Glomerular visceral epithelial cell (primary cell): Measurements from ENCODE around the gene ERBB2.
"Not testable (repeated sequence)": the region's sequence is repeated elsewhere in the genome, so short reads cannot be mapped to it uniquely, and the experiment has no call there.

Source experiments
- DNase-seq: peaks from one replicate; pipeline ENCODE4 v3.0.0-alpha.2; 2016; ENCODE audit errors: extremely low spot score

Gene ERBB2

DNA sequence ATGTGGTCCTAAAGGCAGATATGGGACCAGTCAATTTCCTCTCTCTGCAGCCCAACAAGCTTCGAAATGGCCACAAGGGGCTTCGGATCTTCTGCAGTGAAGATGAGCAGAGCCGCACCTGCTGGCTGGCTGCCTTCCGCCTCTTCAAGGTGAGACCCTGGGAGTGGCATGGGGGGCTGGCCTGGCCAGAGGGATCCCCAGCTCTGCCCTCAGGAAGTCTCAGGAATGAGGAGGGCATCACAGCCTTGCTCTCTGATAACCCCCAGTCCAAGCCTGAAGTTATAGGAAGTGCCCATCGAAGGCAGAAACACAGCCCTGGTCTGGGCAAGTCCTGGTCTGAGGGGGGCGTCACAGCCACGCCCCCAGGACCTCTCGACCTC is 45.0 kb downstream of the ERBB2 start:
- no peak for DNase-seq

GRCh38 chr17:39745335-39746144 is 45.7 kb downstream of the ERBB2 start:
- no peak for DNase-seq

- no peak for DNase-seq
Observed at GRCh38 chr17:39746145-39746461, 46.2 kb downstream of the ERBB2 start.

- no peak for DNase-seq
Observed at GRCh38 chr17:39747745-39748144, 47.9 kb downstream of the ERBB2 start.

- not testable (repeated sequence) for DNase-seq
Observed at GRCh38 chr17:39748444-39749034, 48.7 kb downstream of the ERBB2 start.

DNA sequence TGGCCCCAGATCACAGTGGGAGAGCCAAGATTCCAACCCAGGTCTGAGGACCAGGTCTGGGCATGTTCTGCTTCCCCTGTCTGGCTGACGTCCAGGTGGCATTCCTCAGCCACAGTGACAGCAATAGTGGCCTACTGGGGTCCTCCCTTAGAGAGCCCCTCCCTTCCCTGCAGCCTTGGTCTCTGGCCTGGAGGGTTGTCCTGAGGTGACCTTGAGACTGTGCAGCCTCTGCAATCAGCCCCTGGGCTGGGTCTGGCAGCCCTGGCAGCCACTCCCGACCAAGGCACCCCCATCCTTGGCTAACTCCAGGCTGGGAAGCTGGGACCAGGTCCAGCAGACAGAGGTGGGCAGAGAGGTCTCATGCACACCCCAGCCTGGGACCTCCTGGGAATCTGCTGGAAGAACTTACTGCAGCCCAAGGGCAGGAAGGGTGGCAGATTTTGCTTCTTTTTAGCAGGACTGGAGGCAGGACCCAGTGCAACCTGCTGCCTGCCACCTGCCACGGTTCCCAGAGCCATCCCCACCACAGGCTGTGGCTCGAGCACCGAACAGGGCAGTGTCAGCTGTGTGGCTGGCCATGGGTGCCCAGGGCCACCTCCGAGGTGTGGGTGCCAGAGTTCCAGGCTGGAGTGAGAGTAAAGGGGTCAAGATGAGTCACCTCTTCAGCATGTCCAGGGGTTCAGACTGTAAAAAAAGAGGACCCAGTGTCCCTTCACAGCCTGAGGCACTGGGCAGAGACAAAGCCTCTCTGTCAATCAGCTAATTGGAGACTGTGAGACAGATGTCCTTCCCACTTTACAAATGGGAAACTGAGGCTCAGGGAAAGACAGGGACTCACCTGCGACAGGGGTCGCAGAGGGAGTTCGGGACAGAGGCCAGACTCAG is 50.5 kb downstream of the ERBB2 start:
- peak; percentile 60 for DNase-seq

DNA sequence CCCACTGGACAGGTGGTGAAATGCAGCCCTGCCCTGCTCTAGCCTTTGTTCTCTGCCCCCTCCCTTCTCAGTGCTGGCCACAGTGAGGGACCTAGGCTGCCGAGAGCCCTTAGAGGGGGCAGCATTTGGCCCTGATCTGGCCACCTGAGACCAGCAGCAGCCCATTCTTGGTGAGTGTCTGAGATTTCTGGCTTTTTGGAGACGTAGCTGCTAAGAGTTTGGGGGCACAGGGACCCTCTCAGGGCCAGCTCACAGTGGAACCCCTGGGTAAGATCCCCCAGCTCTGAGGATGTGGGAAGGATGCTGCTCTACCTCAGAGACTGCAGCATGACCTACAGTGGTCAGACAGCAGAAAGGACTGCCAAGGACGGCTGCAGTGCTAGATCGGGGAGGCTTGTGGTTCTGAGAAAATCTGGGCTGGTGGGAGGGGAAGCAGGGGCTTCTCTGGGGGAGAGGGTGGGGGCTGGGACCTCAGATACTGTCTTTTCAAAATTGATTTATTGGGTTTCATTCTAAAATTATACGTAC is 51.2 kb downstream of the ERBB2 start:
- no peak for DNase-seq

- no peak for DNase-seq
Observed at GRCh38 chr17:39751637-39752036, 51.8 kb downstream of the ERBB2 start.

GRCh38 chr17:39752241-39752881 is 52.5 kb downstream of the ERBB2 start:
- DNase-seq = no peak

DNA sequence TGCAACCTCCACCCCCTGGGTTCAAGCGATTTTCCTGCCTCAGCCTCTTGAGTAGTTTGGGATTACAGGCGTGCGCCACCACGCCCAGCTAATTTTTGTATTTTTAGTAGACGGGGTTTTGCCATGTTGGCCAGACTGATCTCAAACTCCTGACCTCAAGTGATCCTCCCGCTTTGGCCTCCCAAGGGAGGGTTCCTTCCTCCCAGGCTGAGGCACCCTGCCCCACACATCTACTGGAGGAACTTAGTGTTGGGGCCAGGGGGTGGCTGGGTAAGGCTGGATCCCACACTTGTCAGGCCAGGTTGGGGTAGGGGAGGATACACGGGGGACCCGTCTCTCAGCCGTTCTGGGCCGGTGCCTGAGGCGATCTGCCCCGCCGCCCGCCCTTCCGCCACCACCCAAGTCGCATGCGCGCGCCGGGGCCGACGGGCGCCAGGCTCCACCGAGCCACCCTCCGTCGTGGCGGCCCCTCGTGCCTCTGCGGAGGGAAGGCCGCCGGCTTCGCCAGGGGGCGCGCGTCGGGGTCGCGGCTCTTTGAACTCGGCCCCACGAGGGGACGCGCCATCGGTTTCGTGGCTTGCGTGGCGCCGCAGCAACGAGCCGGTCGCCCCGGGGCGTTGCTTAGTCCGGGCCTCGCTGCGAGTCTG is 53.8 kb downstream of the ERBB2 start:
- DNase-seq = peak; percentile 31

GRCh38 chr17:39754161-39754957 is 54.5 kb downstream of the ERBB2 start:
- DNase-seq = peak; percentile 97

DNA sequence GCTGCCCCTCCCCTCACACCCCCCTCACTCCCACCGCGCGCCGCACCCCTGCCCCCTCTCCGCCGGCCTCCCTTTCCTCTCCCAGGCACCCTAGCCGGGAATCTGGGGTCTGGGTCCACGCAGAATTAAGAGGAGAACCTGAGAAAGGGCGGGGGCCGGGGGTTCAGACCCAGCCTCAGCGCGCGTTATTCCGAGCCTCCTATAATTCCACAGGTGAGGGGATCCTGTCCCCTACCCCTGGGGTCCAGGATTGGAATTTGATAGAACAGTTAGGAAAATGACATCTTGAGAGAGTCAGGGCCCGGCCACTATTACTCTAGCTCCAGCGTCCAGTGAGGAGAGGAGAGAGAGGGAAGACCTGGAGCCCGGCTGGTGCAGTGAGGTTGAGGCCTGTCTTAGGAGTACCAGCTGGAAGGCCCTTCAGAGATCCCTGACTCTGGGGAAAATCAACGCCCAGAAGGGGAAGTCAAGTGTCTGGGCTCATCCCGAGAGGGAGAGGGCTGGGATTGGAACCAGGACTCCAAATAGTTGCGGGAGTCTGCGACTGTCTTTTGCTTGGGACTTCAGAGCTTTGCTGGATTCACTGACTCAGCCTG is 55.2 kb downstream of the ERBB2 start:
- no peak for DNase-seq

DNA sequence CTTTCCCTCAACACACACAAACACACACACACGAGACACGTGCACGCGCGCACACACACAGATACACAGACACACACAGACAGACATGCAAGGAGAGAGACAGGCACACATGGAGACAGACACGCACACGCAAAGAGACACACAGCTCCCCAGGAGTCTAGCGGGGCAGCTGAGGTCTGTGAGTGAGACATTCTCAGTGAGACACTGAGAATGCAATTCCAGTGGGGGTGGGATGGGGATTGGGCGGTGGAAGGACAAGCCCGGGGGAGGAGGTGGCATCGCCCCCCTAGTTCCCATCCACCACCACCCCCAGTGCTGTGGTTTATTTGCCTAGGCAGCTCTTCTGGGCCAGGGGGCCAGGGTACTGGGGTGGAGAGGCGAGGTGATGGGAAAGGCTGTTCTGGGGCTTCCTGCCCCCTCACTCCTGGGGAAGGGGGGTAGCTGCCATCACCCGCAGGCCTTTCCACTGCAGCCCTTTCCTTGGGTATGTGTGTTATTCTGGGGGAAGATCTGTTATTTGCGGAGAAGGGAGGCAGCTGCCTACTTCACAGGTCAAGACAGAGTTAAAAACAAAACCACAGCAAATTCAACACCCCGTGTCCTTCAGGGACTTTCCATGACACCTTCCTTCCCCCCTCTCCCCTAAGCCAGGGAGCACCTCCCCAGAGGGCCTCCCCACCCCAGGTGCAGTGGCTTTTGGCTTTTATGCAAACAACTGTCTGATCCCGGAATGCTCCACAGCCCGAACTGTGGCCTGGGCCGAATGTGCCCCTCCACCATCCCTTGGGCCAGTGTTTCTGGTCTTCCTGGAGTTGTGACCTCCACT is 55.9 kb downstream of the ERBB2 start:
- peak; percentile 41 for DNase-seq

- no peak for DNase-seq
Observed at GRCh38 chr17:39756380-39757079, 56.7 kb downstream of the ERBB2 start.

DNA sequence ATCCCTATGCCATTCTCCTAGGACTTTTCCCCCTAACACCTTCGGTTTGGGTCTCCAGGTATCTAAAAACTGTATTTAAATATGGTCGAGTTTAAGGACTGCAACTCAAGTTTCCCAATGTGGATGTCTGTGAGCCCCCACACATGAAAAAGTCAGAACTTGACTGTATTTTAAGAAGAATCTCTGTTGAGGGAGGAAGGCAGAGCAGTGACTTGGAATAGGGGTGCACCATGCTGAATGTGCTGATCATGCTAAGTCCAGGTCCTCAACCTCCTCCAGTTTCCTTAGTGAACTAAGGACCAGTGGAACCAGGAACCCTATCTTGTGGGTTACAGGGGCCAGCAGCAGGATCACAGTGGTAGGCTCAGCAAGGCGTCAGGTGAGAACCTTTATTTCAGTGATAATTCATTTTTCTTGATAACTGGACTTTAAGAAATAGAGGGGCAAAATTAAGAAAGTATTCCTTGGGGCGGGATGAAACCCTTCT is 57.4 kb downstream of the ERBB2 start:
- DNase-seq = no peak

DNA sequence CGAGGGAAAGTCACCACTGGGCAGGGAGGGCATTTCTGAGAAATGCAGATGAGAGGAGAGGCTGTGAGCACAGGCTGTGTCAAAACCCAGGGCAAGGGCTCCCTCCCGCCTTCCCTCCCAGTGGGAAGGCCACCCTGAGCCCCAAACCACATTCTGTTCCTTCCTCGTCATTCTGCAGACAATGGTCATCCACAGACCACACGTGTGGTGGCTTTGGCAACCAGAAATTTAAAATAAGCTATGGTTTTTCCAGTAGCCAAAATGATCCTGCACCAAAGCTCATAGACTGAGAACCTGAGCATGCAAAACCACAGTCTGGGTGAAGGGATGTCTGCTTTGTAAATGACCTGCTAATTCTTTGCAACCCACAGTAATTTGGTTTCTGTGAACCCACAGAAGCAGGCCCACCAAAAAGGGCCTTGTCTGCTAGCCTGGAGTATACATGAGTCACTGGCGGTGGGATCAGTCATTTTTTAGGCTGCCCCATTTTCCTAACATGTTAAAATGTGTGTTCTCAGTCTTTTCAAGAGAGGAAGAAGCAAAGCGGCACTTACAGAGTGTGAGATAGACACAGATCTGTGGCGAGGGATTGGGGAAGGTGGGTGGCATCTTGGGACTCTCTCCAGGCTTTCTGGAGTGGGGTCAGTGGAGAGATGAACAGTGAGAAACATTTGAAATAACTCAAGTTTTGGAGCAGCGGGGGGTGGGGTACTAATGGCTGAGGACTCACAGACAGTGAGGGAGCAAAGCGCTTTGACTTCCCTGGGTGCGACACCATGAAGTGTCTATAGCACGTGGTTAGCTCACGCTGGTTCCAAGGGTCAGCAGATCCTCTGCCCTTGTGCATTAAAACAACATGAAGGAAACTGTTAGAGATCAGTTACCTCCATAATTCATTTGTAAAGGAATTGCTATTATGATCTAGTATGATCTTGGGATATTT is 58.3 kb downstream of the ERBB2 start:
- DNase-seq = peak; percentile 75

GRCh38 chr17:39759204-39759603 is 59.3 kb downstream of the ERBB2 start:
- DNase-seq = no peak
